Gastroesophageal sphincter (tissue), 4 donors: ENCODE measurements around the gene KIF26B. TPM values are rescaled to one million over a fixed set of nuclear protein-coding genes. Genes with fewer than 3 reads are reported as not detected.

Source experiments
- ATAC-seq: fragments of 150-250 bp; one replicate; pipeline ENCODE4 v1.9.1; 2016; ENCODE audit warnings: mild to moderate bottlenecking, moderate library complexity
- H3K27ac ChIP-seq, 4 donors: fragments of 200-600 bp; sonication (generic) in 3 of 4; 1 replicate in 3 of 4; 2 replicates in 1 of 4; pipeline ENCODE4 v1.5.1; 2016 to 2019
- H3K27me3 ChIP-seq: fragments of 200-600 bp; sonication (generic); one replicate; pipeline ENCODE4 v1.5.1; 2019
- H3K36me3 ChIP-seq, 2 donors: fragments of 200-600 bp; sonication (generic); one replicate each; pipeline ENCODE4 v1.5.1; 2019; ENCODE audit warnings: control low read depth in 1 of 2
- H3K4me1 ChIP-seq, 3 donors: fragments of 200-600 bp; sonication (generic); 1 replicate in 2 of 3; 2 replicates in 1 of 3; pipeline ENCODE4 v1.5.1; 2016 to 2019; ENCODE audit warnings: control low read depth in 2 of 3
- H3K4me3 ChIP-seq, 2 donors: fragments of 200-600 bp; sonication (generic); one replicate each; pipeline ENCODE4 v1.5.1; 2019; ENCODE audit warnings: mild to moderate bottlenecking in 1 of 2, moderate library complexity in 1 of 2
- H3K9me3 ChIP-seq, 3 donors: fragments of 200-600 bp; sonication (generic); one replicate each; pipeline ENCODE4 v1.5.1; 2017 to 2019; ENCODE audit warnings: control low read depth in 2 of 3
- EP300 ChIP-seq: sonication (generic); formaldehyde crosslinking; IDR thresholded peaks from one replicate; pipeline ENCODE4 v1.6.1; 2017; ENCODE audit warnings: antibody characterized with exemption, mild to moderate bottlenecking
- POLR2A ChIP-seq, 2 donors: fragments of 450-650 bp; IDR thresholded peaks; one replicate each; pipeline ENCODE4 v1.6.1; 2017; ENCODE audit warnings: antibody characterized with exemption in 2 of 2, mild to moderate bottlenecking in 2 of 2, moderate library complexity in 1 of 2
- POLR2AphosphoS5 ChIP-seq: sonication (generic); formaldehyde crosslinking; IDR thresholded peaks from one replicate; pipeline ENCODE4 v1.6.1; 2017; ENCODE audit warnings: antibody characterized with exemption
- WGBS, 2 donors: methylation state at CpG; one replicate each; pipeline ENCODE4 v1.1.5; 2018; ENCODE audit warnings: low coverage in 1 of 2; 5-methylcytosine and 5-hydroxymethylcytosine counted together
- total RNA-seq, 4 donors: library from RNA; depleted of rRNA; stranded (reverse); fragments of >200 nt; gene quantifications; one replicate each; pipeline ENCODE4 v1.1.0, GENCODE V29; 2016
- TF ChIP-seq, protein P1 (sequence below), 4 experiments: fragments of 200-600 bp in 2 of 4; fragments of 450-650 bp in 2 of 4; sonication (generic) in 1 of 4; IDR thresholded peaks; one replicate each; pipeline ENCODE4 v1.5.1; 2017 to 2019; ENCODE audit warnings: antibody characterized with exemption in 4 of 4, mild to moderate bottlenecking in 2 of 4, moderate library complexity in 2 of 4

Gene KIF26B
- total RNA-seq, 4 donors from 2014 or later: 0.62 to 1.9 (median 0.97) TPM

DNA sequence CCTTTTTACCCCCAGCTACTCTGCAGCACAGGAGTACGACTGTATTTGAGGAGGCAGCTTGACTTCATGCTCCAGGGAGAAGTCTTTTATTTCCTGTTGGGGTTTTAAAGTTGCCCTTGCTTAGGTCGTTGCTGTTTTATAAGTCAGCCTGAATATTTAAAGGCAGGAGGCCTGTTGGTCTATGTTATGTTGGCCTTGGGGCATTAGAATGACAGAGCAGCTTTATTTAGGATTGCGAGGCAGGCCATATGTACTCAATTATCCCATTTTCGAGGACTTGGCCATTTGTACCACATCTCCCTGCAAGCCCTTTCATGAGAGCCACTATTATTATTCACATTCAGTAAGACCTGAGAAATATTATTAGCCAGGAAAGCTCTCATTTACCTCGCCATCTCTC is 47.0 kb downstream of the KIF26B start:
- 71% methylated on average over 4 of the region's 5 CpGs; no CpG with 5 or more reads in 1 of the 2 donors for WGBS, 2 donors
- Histone ChIP-seq H3K9me3 (peaks cover 0 to 11% (median 0%) of the 10 kb centered on the region in 3 donors), H3K27ac (no peak overlapping the region), H3K36me3 (no peaks in the 10 kb centered on the region), H3K4me3 (no peak overlapping the region), H3K27me3 (no peaks in the 10 kb centered on the region), H3K4me1 (no peaks in the 10 kb centered on the region)
- TF ChIP-seq EP300 (no peak), POLR2AphosphoS5 (no peak), POLR2A (IDR thresholded peaks at IDR 0.05) (no peak)
- TF ChIP-seq, protein P1, sequence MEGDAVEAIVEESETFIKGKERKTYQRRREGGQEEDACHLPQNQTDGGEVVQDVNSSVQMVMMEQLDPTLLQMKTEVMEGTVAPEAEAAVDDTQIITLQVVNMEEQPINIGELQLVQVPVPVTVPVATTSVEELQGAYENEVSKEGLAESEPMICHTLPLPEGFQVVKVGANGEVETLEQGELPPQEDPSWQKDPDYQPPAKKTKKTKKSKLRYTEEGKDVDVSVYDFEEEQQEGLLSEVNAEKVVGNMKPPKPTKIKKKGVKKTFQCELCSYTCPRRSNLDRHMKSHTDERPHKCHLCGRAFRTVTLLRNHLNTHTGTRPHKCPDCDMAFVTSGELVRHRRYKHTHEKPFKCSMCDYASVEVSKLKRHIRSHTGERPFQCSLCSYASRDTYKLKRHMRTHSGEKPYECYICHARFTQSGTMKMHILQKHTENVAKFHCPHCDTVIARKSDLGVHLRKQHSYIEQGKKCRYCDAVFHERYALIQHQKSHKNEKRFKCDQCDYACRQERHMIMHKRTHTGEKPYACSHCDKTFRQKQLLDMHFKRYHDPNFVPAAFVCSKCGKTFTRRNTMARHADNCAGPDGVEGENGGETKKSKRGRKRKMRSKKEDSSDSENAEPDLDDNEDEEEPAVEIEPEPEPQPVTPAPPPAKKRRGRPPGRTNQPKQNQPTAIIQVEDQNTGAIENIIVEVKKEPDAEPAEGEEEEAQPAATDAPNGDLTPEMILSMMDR (IDR thresholded peaks at IDR 0.05): no peak
- no peak for ATAC-seq

DNA sequence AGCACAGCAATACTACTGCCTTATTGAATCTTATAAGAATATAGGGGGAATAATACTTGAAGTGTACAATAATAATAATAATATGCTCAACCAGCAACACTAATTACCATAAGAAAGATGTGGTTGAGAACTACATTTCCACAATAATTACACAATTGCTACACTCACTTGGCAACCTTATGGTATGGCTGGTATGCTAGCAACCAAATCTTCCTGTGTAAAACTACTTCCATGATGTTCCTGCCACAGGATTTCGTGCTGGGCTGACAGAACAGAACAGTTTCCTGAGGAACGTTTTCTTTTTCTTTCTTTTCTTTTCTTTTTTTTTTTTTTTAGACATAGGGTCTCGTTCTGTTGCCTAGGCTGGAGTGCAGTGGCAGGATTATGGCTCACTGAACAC is 50.6 kb downstream of the KIF26B start:
- Histone ChIP-seq H3K4me1 (no peaks in the 10 kb centered on the region), H3K9me3 (peaks cover 0 to 32% (median 0%) of the 10 kb centered on the region in 3 donors), H3K27me3 (no peaks in the 10 kb centered on the region), H3K4me3 (no peak overlapping the region), H3K36me3 (no peaks in the 10 kb centered on the region), H3K27ac (no peak overlapping the region)
- no peak for ATAC-seq
- 66 to 87% methylated on average over 2 of the region's 3 CpGs for WGBS, 2 donors
- TF ChIP-seq, protein P1 (IDR thresholded peaks at IDR 0.05): no peak
- TF ChIP-seq POLR2A (IDR thresholded peaks at IDR 0.05) (no peak), POLR2AphosphoS5 (no peak), EP300 (no peak)

DNA sequence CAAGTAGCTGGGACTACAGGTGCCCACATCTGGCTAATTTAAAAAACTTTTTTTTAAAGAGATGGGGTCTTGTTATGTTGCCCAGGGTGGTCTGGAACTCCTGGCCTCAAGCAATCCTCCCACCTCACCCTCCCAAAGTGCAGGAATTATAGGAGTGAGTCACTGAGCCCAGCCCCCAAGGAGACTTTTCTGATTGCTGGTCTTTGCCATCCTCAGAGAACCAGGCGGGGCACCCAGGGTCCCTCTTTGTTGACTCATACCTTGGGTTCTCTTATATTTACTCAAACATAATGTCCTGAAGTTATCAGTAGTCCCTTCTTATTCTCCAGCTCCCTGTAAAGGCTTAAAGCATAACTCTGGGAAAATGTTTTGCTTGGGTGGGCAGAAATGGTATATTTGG is 51.1 kb downstream of the KIF26B start:
- Histone ChIP-seq H3K4me1 (no peaks in the 10 kb centered on the region), H3K4me3 (no peak overlapping the region)
- 92 to 100% methylated on average over 1 of the region's 1 CpG for WGBS, 2 donors

DNA sequence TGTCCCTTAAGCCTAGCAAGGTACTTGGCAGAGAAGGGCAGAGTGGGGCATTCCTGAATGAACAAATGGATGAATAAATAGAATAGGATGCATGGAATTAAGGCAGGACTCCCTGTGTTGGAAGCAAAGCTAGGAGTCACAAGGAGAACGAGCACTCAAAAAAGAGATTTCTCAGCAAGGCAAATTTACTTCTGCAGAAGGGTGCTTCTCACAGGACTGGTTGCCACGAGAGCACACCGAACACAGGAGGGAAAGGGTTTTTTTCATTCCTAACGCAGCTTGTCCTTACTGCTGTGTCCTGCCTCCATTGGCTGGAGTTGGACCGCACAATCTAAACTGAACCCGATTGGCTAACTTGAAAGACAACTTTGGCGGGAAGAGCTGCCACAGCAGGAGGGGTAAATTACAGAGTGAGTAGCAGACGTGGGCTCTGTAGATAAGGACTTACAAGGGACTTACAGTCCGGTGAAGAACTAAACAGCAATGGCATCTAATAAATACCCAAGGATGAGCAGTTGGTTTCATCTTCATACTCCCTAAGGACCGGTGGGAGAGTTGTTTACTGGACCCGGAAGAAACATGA is 52.4 kb downstream of the KIF26B start:
- Histone ChIP-seq H3K27me3 (no peaks in the 10 kb centered on the region), H3K9me3 (peaks cover 0 to 32% (median 0%) of the 10 kb centered on the region in 3 donors), H3K4me1 (no peaks in the 10 kb centered on the region), H3K4me3 (no peak overlapping the region), H3K36me3 (no peaks in the 10 kb centered on the region), H3K27ac (no peak overlapping the region)
- no peak for ATAC-seq
- WGBS, 2 donors: 88 to 91% methylated on average over 6 to 9 of the region's 11 CpGs
- TF ChIP-seq EP300: no peak
- no peak for TF ChIP-seq POLR2A (IDR thresholded peaks at IDR 0.05)
- TF ChIP-seq, protein P1 (IDR thresholded peaks at IDR 0.05): no peak
- TF ChIP-seq POLR2AphosphoS5: no peak

More for the DNA sequence above, 51.1 kb downstream of the KIF26B start:
- H3K9me3 ChIP-seq: peaks cover 0 to 32% (median 0%) of the 10 kb centered on the region in 3 donors
- H3K36me3 ChIP-seq: no peaks in the 10 kb centered on the region
- H3K27me3 ChIP-seq: no peaks in the 10 kb centered on the region
- H3K27ac ChIP-seq: no peak overlapping the region
- no peak for ATAC-seq
- no peak for TF ChIP-seq POLR2A (IDR thresholded peaks at IDR 0.05)
- TF ChIP-seq, protein P1 (IDR thresholded peaks at IDR 0.05): no peak
- TF ChIP-seq POLR2AphosphoS5: no peak
- no peak for TF ChIP-seq EP300

DNA sequence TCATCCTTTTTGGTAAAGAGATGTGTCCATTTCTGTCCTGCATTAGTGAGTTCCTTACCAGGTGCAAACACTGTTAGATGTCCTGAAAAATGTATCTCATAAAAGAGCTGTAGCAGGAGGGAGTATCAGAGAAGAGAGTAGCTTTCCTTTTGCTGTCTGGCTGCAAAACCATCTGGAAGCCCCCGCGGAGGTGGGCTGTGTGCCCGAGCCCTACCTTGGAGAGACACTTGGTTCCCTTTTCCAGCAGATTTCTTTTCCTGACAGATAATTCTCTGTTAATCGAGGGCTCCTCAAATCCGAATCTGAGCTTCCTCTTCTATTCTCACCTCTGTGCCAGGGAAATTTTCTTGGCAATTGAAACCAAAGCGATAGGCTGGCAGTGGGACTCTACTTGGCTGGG is 53.0 kb downstream of the KIF26B start:
- H3K4me1 ChIP-seq: no peaks in the 10 kb centered on the region
- H3K27ac ChIP-seq: no peak overlapping the region
- TF ChIP-seq POLR2A (IDR thresholded peaks at IDR 0.05): no peak
- H3K9me3 ChIP-seq: peaks cover 0 to 32% (median 0%) of the 10 kb centered on the region in 3 donors
- no peaks in the 10 kb centered on the region for H3K36me3 ChIP-seq
- ATAC-seq: no peak
- H3K27me3 ChIP-seq: no peaks in the 10 kb centered on the region
- no peak overlapping the region for H3K4me3 ChIP-seq
- 87 to 97% methylated on average over 5 to 6 of the region's 6 CpGs for WGBS, 2 donors
